HG03066 (cell line): ENCODE data around the gene DNAH9.
A peak's percentile ranks its signal among the peaks of the same experiment; 100 is the strongest.
"Not testable (repeated sequence)": the region's sequence is repeated elsewhere in the genome, so short reads cannot be mapped to it uniquely, and the experiment has no call there.

Experiments
- ATAC-seq: cut with Tn5 transposase; IDR thresholded peaks from one replicate; pipeline ENCODE4 v1.9.1; 2021; ENCODE audit warnings: low read depth; ENCODE audit not compliant: unreplicated experiment

Gene DNAH9

GRCh38 chr17:11952610-11953009 lies 354.3 kb downstream of the DNAH9 start:
- ATAC-seq, result no peak

GRCh38 chr17:11953924-11954323 lies 355.7 kb downstream of the DNAH9 start:
- no peak for ATAC-seq

GRCh38 chr17:11954936-11955335 lies 356.7 kb downstream of the DNAH9 start:
- ATAC-seq, result no peak

GRCh38 chr17:11969565-11969964 lies 371.3 kb downstream of the DNAH9 start:
- no peak for ATAC-seq

GRCh38 chr17:11972741-11973140 lies 374.5 kb downstream of the DNAH9 start:
- ATAC-seq, result not testable (repeated sequence)

- ATAC-seq, result no peak
Observed at GRCh38 chr17:11979795-11980194, 381.5 kb downstream of the DNAH9 start.

GRCh38 chr17:11980813-11981212 lies 382.5 kb downstream of the DNAH9 start:
- ATAC-seq, result no peak

- ATAC-seq, result no peak
Observed at GRCh38 chr17:11981862-11982261, 383.6 kb downstream of the DNAH9 start.

GRCh38 chr17:11986179-11986941 lies 388.1 kb downstream of the DNAH9 start:
- no peak for ATAC-seq

GRCh38 chr17:11986942-11987329 lies 388.7 kb downstream of the DNAH9 start:
- ATAC-seq, result no peak

- no peak for ATAC-seq
Observed at GRCh38 chr17:11990363-11990983, 392.2 kb downstream of the DNAH9 start.

- no peak for ATAC-seq
Observed at GRCh38 chr17:11991461-11991860, 393.2 kb downstream of the DNAH9 start.

- peak; percentile 29 for ATAC-seq
Observed at GRCh38 chr17:11996722-11997146, 398.5 kb downstream of the DNAH9 start.

GRCh38 chr17:11997147-11997971 lies 399.1 kb downstream of the DNAH9 start, which contains the start of gene ZNF18:
ZNF18 (minus strand) TSS chr17:11997475; CDS start chr17:11992829, 4,646 bp downstream.
- ATAC-seq, result peak; percentile 95

GRCh38 chr17:11997972-11998233 lies 399.6 kb downstream of the DNAH9 start:
- peak; percentile 5 for ATAC-seq

GRCh38 chr17:11999696-12000095 lies 401.4 kb downstream of the DNAH9 start:
- ATAC-seq, result no peak

GRCh38 chr17:12007466-12007865 lies 409.2 kb downstream of the DNAH9 start:
- ATAC-seq, result no peak
